ENCODE results near the gene CDH12. TPM values are rescaled to one million over a fixed set of nuclear protein-coding genes. Genes with fewer than 3 reads are reported as not detected.

Gene CDH12
- total RNA-seq, 1 experiment from 2014 or later = not detected

GRCh38 chr5:22728610-22729009, 124.5 kb downstream of the CDH12 start:
- no peaks in the 10 kb centered on the region for H3K27me3 ChIP-seq (ENCODE audit: insufficient read depth, low read length)
- no peak for ATAC-seq
- ChIA-PET CTCF (no interaction called here), RAD21 (ENCODE audit: low non-redundant PET in 1 of 2, low total read pairs in 2 of 2, uncharacterized antibody in 2 of 2, unreplicated experiment in 2 of 2) (no interaction called here), POLR2A (no interaction called here)
- intact Hi-C loops (cut with micrococcal nuclease) = no loop called here
- BruUV-seq (replicated peaks) = no TSS peak
- H3K4me3 ChIP-seq (replicated peaks in 1 of 2; ENCODE audit: low read depth in 1 of 2, low read length in 2 of 2) = no peak overlapping the region
- H3K9me3 ChIP-seq (ENCODE audit: control insufficient read depth in 1 of 2, insufficient read depth in 1 of 2, low read depth in 1 of 2, low read length in 2 of 2) = peaks cover 18 to 35% of the 10 kb centered on the region in 2 experiments; a peak in 2 of 4 replicates
- TF ChIP-seq ZBTB33 (IDR thresholded peaks at IDR 0.05; ENCODE audit: extremely low read depth, insufficient replicate concordance, low read length) = no peak
- TF ChIP-seq SIN3A (IDR thresholded peaks at IDR 0.05; ENCODE audit: low read depth) = no peak
- TF ChIP-seq ELF1 (IDR thresholded peaks at IDR 0.05; ENCODE audit: borderline replicate concordance, low read depth) = no peak
- TF ChIP-seq CBX3 (IDR thresholded peaks at IDR 0.05; ENCODE audit: low read depth) = no peak
- no peak for TF ChIP-seq MAX (IDR thresholded peaks at IDR 0.05)
- TF ChIP-seq TCF7L2 (IDR thresholded peaks at IDR 0.05; ENCODE audit: borderline replicate concordance, extremely low read depth, insufficient read depth, insufficient read length) = no peak
- no peak for TF ChIP-seq ATF3 (IDR thresholded peaks at IDR 0.05)
- no peak for TF ChIP-seq EZH2phosphoT487 (IDR thresholded peaks at IDR 0.05; ENCODE audit: borderline replicate concordance)
- no peak for TF ChIP-seq SRF (IDR thresholded peaks at IDR 0.05; ENCODE audit: low read depth)
- no peak for TF ChIP-seq CEBPB (IDR thresholded peaks at IDR 0.05; ENCODE audit: low read depth)
- no peak for TF ChIP-seq YY1 (IDR thresholded peaks at IDR 0.05; ENCODE audit: extremely low read depth, insufficient replicate concordance, low read depth, low read length)
- no peak for TF ChIP-seq REST (IDR thresholded peaks at IDR 0.05; ENCODE audit: low read depth)
- TF ChIP-seq RAD21 (IDR thresholded peaks at IDR 0.05; ENCODE audit: low read depth) = no peak
- TF ChIP-seq SP1 (IDR thresholded peaks at IDR 0.05; ENCODE audit: low read depth) = no peak
- TF ChIP-seq ZFX (IDR thresholded peaks at IDR 0.05) = no peak
- no peak for TF ChIP-seq EGR1 (IDR thresholded peaks at IDR 0.05; ENCODE audit: low read depth)
- TF ChIP-seq POLR2AphosphoS5 (IDR thresholded peaks at IDR 0.05; ENCODE audit: low read depth, low read length) = no peak
- H2AFZ ChIP-seq (ENCODE audit: low read depth, low read length, poor library complexity, severe bottlenecking) = no peak overlapping the region
- no peak for DNase-seq (ENCODE audit: low read depth, low spot score)
- no peak overlapping the region for H3K27ac ChIP-seq (ENCODE audit: low read depth, low read length)
- H3K4me1 ChIP-seq (ENCODE audit: control insufficient read depth in 1 of 2, insufficient read depth in 2 of 2, low read length in 2 of 2) = no peaks in the 10 kb centered on the region
- no peaks in the 10 kb centered on the region for H3K36me3 ChIP-seq (ENCODE audit: control insufficient read depth in 1 of 2, insufficient read depth in 2 of 2, low read length in 2 of 2)
- no peaks in the 10 kb centered on the region for H3K79me2 ChIP-seq (ENCODE audit: insufficient read depth, low read length)
- H4K20me1 ChIP-seq (ENCODE audit: insufficient read depth) = no peaks in the 10 kb centered on the region
- H3K4me2 ChIP-seq (ENCODE audit: low read length) = no peak overlapping the region
- H3K9ac ChIP-seq (ENCODE audit: low read length) = no peak overlapping the region
- no peaks in the 10 kb centered on the region for H3K9me2 ChIP-seq (ENCODE audit: insufficient read depth)
